K562 (cell line): ENCODE measurements around the gene ANKMY2. TPM values are rescaled to one million over a fixed set of nuclear protein-coding genes. Genes with fewer than 3 reads are reported as not detected.

Source experiments
- ATF3 ChIP-seq, 2 experiments: fragments of 450-650 bp in 1 of 2; sonication (generic) in 1 of 2; formaldehyde crosslinking in 1 of 2; IDR thresholded peaks in 1 of 2; conservative IDR thresholded peaks in 1 of 2; 2 replicates each; pipeline versions ENCODE4 v1.6.1 to v1.8.1; 2016 to 2023; ENCODE audit warnings: mild to moderate bottlenecking in 2 of 2, moderate library complexity in 2 of 2, inconsistent platforms in 1 of 2, missing genetic modification reagents in 1 of 2
- DIDO1 ChIP-seq: fragments of 450-650 bp; IDR thresholded peaks from 2 replicates; pipeline ENCODE4 v1.6.1; 2016; ENCODE audit warnings: low read depth, missing biosample characterization, missing genetic modification characterization
- ETV5 ChIP-seq: sonication (generic); formaldehyde crosslinking; IDR thresholded peaks from 2 replicates; pipeline ENCODE4 v1.4.0; 2020; ENCODE audit warnings: low read depth, mild to moderate bottlenecking, missing genetic modification reagents
- HMGN3 ChIP-seq: IDR thresholded peaks from 2 replicates; pipeline ENCODE4 v1.6.1; 2011; ENCODE audit warnings: borderline replicate concordance, low read depth, mild to moderate bottlenecking, mixed read lengths, low read length; ENCODE audit not compliant: insufficient read length; ENCODE audit errors: extremely low read depth
- KHSRP ChIP-seq: fragments of 450-650 bp; IDR thresholded peaks from 2 replicates; pipeline ENCODE4 v1.6.1; 2017
- MCM3 ChIP-seq: fragments of 450-650 bp; IDR thresholded peaks from 2 replicates; pipeline ENCODE4 v1.6.1; 2016
- MYNN ChIP-seq, 2 experiments: sonication (generic); formaldehyde crosslinking in 1 of 2; IDR thresholded peaks; 2 replicates each; pipeline versions ENCODE4 v1.5.0 to v1.6.1; 2016 to 2020; ENCODE audit warnings: antibody characterized with exemption in 1 of 2, missing genetic modification reagents in 1 of 2
- NFIC ChIP-seq: fragments of 450-650 bp; IDR thresholded peaks from 2 replicates; pipeline ENCODE4 v1.6.1; 2017; ENCODE audit warnings: mild to moderate bottlenecking, inconsistent platforms
- NR3C1 ChIP-seq: sonication (generic); formaldehyde crosslinking; IDR thresholded peaks from 2 replicates; pipeline ENCODE4 v1.8.1; 2022; ENCODE audit warnings: missing genetic modification reagents
- RHOXF2B ChIP-seq: fragments of 250-450 bp; sonication (Bioruptor Pico); conservative IDR thresholded peaks from 2 replicates; pipeline ENCODE4 v1.5.1; 2021
- SAP30 ChIP-seq: fragments of 200-600 bp; sonication (generic); IDR thresholded peaks from 2 replicates; pipeline ENCODE4 v1.6.1; 2012; ENCODE audit warnings: borderline replicate concordance, low read depth, mild to moderate bottlenecking, moderate library complexity, low read length, control low read depth, inconsistent platforms; ENCODE audit not compliant: insufficient read depth, poor library complexity, severe bottlenecking
- TFAM ChIP-seq: fragments of 250-450 bp; sonication (Bioruptor Pico); conservative IDR thresholded peaks from 2 replicates; pipeline ENCODE4 v1.5.0; 2021; ENCODE audit warnings: mild to moderate bottlenecking, moderate library complexity
- TRIM28 ChIP-seq: fragments of 450-650 bp; IDR thresholded peaks from 2 replicates; pipeline ENCODE4 v1.6.1; 2017
- ZBTB5 ChIP-seq: fragments of 450-650 bp; IDR thresholded peaks from 2 replicates; pipeline ENCODE4 v1.6.1; 2017; ENCODE audit warnings: antibody characterized with exemption
- ZNF197 ChIP-seq: fragments of 200-800 bp; sonication (Bioruptor generic); IDR thresholded peaks from 2 replicates; pipeline ENCODE4 v1.6.1; 2016; ENCODE audit warnings: low read depth, missing genetic modification characterization, missing compliant biosample characterization
- ZNF318 ChIP-seq, 2 experiments: fragments of 450-650 bp; IDR thresholded peaks; 2 replicates each; pipeline ENCODE4 v1.6.1; 2016; ENCODE audit warnings: mild to moderate bottlenecking in 2 of 2, borderline replicate concordance in 1 of 2, low read depth in 1 of 2, moderate library complexity in 1 of 2
- polyA plus RNA-seq, 8 experiments: library from polyadenylated mRNA; depleted of rRNA in 4 of 8; stranded (reverse) in 5 of 8; unstranded in 3 of 8; fragments of >200 nt; fragmentation: Nextera tagmentation in 2 of 8; fragmentation: Illumina TruSeq in 1 of 8; extraction: Ambion mirVana in 2 of 8; extraction: Trizol in 1 of 8; gene quantifications; 2 replicates each; pipeline versions ENCODE4 v1.2.1 to v1.2.3, GENCODE V29; 2011 to 2014; ENCODE audit warnings: inconsistent platforms in 1 of 8, missing spikeins in 1 of 8
- total RNA-seq, 7 experiments: library from RNA; depleted of rRNA in 6 of 7; stranded (reverse); fragments of >200 nt in 6 of 7; fragmentation: Illumina TruSeq in 2 of 7; extraction: Trizol in 2 of 7; gene quantifications; 2 replicates each; pipeline versions ENCODE4 v1.2.1 to v1.2.3, GENCODE V29; 2011 to 2021; ENCODE audit warnings: low replicate concordance in 1 of 7

ANKMY2 gene
- total and polyA plus RNA-seq, 9 of the 15 experiments (the other 6 are each of a cell fraction or from before 2014, with no cell fraction given) = 38.9 to 71.5 (median 48.8) TPM

- TF ChIP-seq ZBTB5 (no peak), NR3C1 (CRISPR knock-in tag) (no peak), ETV5 (CRISPR knock-in tag) (no peak), SAP30 (no peak), TRIM28 (no peak), MCM3 (no peak), DIDO1 (tag) (no peak), NFIC (no peak), TFAM (CRISPR knock-in tag) (no peak), KHSRP (no peak), RHOXF2B (no peak), ZNF197 (CRISPR knock-in tag) (peak; percentile 90; the same call in 1 of the 2 replicates), HMGN3 (no peak), MYNN (IDR thresholded peaks at IDR 0.05) (no peak), MYNN (CRISPR knock-in tag; IDR thresholded peaks at IDR 0.05) (no peak), ZNF318 (IDR thresholded peaks at IDR 0.05; ENCODE audit: borderline replicate concordance in 1 of 2, low read depth in 1 of 2) (no peak), ATF3 (IDR thresholded peaks at IDR 0.05) (peak; percentile 91), ATF3 (CRISPR knock-in tag; conservative IDR thresholded peaks at IDR 0.05) (peak; percentile 45; the same call in 1 of the 2 replicates)
Measured at GRCh38 chr7:16668049-16668858, 22.7 kb upstream of the ANKMY2 start (continued).
